ENCODE measurements around the gene TAF11L5.
"Not testable (repeated sequence)": the region's sequence is repeated elsewhere in the genome, so short reads cannot be mapped to it uniquely, and the experiment has no call there.

Gene TAF11L5

DNA sequence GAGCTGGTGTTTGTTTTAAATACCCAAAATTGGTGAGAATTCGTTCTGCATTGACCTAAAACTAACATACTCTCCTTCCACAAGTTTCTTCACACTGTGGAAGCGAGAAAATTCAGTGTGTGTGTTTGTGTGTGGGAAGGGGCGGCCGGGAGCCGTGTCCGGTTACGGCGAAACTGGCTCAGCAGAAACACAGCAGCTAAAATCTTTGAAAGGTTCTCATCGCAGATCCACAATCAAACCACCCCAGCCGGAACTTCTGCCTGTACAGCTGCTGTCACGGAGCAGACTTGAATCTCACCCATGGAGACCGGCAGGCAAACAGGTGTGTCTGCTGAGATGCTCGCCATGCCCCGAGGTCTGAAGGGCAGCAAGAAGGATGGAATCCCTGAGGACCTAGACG lies at the start of gene TAF11L5:
Gene TAF11L5 (plus strand): TSS at position 301 of the 400 bp plus-strand sequence.
- not testable (repeated sequence) for DNase-seq (ENCODE audit: low read depth)

DNA sequence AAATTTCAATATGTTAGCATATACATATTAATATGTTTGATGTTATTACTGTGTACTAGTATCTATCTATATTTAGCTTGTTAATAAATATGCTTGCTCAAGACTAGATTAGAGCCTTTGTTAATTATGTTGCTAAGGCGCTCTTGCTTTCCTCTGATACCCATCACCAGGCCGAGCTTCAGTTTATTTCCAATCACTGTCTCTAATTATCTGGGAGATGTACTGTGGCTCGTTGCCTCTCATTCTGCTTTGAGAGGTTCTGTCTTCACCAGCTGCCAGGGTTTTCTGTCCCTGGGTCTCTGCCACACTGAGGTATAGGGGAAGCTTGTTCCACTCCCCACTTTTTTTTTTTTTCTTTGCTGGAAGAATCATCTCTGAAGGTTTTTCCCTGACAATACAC lies 48.0 kb upstream of the TAF11L5 start:
- DNase-seq (ENCODE audit: low read depth), result no peak

DNA sequence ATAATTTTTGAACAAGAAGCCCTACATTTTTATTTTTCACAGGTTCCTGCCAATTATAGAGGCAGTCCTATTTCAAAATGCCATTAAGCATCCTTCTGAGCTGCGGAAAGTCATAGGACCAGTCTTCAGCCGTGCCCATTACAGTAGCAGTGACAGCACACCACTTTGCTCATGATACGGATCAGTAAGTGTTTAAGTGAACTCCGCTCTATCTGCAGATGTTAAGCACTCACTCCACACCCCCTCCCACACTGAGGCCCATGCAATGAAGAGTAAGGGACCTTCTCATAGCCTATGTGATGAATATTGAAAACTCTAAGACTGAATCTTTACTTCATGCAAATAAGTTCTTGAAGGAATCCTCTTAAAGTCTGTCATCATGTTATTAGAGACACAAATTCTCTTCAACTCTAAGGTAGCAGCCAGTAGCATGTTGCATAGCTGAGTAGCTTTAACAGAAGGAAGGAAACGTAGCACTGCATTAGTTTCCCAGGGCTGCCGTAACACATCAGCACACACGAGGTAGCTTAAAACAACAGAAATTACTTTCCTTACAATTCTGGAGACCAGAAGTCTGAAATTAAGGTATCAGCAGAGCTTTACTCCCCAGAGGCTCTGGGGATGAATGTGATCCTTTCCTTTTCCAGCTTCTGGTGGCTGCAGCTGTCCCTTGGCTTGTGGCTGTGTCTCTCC lies 47.3 kb upstream of the TAF11L5 start:
- DNase-seq (ENCODE audit: low read depth), result no peak

DNA sequence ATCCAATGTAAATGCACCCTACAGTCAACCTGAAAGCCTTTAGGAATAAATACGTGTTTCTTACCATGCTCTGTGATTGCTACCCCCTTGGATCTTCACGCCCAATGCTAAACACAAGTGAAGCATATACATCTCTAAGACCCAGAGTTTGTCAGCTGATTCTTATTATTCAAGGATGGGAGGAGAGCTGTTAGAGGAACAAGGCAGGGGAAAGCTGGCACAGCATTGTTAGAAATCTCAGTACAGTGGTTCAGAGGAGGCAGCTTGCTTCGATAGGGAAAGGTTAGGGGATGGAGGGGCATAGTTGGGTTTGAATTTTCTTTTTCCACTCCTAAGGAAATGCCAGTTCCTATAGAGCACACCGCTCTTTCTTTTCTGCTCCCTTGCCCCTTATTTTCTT lies 43.7 kb upstream of the TAF11L5 start:
- DNase-seq (ENCODE audit: low read depth), result no peak

DNA sequence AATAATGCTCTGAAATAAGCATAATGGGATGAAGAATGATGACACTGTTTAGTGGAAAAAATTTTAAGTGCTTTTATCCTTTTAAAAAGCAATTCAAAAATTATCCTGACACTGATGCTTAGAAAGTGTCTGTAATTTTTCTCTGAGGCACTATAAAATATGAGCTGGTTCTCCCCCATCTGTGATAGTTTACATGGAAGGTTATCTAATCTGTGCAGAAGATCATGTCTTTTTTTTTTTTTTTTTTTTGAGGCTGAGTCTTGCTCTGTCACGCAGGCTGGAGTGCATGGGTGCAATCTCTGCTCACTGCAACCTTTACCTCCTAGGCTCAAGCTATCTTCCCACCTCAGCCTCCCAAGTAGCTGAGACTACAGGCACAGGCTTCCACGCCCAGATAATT lies 42.2 kb upstream of the TAF11L5 start:
- no peak for DNase-seq (ENCODE audit: low read depth)

DNA sequence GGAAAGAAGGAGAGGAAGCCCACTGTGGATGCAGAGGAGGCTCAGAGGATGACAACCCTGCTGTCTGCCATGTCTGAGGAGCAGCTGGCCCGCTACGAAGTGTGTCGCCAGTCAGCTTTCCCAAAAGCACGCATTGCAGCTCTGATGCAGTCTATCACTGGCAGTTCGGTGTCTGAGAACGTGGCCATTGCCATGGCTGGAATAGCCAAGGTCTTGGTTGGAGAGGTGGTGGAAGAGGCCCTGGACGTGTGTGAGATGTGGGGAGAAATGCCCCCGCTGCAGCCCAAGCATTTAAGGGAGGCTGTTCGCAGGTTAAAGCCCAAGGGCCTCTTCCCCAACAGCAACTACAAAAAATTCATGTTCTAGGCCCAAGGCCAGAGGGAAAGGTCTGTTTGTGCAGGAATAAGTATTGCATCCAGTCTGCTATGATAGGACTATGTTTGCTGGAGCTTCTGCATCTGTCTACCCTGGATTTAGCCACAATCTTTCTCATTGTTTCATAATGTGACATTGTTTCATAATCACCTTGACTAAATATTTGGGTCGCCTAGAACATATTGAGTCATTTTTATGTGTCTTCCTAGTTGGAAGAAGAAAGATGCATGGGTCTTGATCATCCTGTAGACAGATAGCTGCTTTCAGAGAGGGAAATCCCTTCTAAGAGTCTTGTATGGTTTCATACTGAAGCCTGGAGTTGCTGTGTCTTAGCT lies 38.4 kb upstream of the TAF11L5 start:
- not testable (repeated sequence) for DNase-seq (ENCODE audit: low read depth)

DNA sequence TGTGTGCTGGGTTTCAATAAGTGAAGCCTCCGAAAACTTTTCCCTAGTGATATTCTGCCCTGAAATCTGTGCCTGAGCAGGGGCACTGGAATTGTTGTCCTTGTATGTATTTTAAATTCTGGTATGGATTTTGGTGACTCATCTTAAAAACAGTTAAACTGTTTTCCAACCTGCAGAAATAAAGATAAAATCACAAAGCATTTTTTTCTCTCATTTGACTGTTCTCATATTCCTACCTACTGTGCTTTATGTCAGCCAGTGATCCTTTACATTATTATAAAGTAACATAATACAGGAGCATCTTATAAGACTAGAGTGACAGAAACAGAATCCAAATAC lies 37.9 kb upstream of the TAF11L5 start:
- no peak for DNase-seq (ENCODE audit: low read depth)

DNA sequence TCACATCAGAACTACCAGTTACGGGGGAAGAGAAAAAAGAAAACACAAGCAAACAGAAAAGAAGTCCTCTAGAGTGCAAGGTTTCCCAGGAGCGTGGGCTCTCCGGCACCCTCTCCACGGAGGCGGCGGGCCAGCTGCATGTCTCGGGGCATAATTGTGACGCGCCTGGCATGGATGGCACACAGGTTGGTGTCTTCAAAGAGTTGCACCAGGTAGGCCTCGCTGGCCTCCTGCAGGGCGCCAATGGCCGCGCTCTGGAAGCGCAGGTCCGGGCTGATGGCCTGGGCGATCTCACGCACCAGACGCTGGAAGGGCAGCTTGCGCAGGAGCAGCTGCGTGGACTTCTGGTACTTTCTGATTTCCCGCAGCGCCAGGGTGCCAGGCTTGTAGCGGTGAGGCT lies 33.8 kb upstream of the TAF11L5 start:
- not testable (repeated sequence) for DNase-seq (ENCODE audit: low read depth)

DNA sequence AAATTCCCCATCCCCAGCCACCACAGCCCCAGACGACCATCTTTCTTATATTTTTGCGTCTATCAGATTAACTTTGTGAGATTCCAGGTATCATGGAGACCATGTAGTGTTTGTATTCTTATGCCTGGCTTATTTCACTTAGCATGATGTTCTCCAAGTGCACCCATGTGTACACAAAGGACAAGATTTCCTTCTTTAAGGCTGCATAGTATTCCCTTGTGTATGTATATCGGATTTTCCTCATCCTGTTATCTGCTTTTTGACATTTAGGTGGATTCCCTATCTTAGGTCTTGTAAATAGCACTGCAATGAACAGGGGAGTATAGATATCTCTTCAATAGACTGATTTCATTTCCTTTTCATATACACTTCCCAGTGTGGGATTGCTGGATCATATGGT lies 32.3 kb upstream of the TAF11L5 start:
- DNase-seq (ENCODE audit: low read depth), result no peak

DNA sequence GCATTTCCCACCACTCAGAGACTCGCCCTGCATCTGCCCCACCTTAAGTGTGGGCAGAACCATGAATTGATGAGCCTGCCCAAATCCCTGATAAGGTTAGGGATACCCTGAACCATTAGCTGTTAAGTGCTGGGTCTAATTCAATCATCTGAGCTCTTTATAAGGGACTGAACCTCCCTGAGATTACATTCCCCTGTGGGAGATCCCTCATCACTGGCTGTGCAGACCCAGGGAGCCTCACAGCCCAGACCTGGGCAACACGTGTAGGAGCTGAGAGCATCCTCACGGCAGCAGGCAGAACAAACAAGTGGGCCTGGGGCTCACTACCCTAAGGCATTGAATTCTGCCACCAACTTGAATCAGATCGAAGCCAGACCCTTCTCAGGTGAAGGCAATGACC lies 27.6 kb upstream of the TAF11L5 start:
- no peak for DNase-seq (ENCODE audit: low read depth)

DNA sequence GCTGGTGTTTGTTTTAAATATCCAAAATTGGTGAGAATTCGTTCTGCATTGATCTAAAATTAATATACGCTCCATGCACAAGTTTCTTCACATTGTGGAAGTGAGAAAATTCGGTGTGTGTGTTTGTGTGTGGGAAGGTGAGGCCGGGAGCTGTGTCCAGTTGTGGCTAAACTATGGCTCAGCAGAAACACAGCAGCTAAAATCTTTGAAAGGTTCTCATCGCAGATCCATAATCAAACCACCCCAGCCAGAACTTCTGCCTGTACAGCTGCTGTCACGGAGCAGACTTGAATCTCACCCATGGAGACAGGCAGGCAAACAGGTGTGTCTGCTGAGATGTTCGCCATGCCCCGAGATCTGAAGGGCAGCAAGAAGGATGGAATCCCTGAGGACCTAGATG lies 27.1 kb upstream of the TAF11L5 start, which contains the start of gene TAF11L2:
Gene TAF11L2 (plus strand): TSS at position 301 of the 400 bp plus-strand sequence.
- DNase-seq (ENCODE audit: low read depth), result not testable (repeated sequence)

DNA sequence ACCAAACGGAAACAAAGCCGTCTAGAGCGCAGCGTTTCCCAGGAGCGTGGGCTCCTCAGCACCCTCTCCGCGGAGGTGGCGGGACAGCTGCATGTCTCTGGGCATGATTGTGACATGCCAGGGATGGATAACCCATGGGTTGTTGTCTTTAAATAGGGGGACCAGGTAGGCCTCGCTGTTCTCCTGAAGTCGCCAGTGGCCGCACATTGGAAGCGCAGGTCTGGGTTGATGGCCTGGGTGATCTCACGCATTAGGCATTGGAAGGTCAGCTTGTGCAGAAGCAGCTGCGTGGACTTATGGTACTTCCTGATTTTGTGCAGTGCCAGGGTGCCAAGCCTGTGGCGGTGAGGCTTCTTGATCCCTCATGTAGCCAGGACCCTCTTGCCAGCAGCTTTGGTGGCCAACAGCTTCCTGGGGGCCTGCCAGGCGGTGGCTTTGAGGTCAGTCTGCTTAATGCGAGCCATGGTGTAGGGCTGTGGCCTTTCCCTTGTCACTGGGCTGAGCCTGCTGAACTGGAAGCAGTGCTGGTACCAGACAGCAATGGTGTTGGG lies 13.2 kb upstream of the TAF11L5 start:
- no peak for DNase-seq (ENCODE audit: low read depth)

DNA sequence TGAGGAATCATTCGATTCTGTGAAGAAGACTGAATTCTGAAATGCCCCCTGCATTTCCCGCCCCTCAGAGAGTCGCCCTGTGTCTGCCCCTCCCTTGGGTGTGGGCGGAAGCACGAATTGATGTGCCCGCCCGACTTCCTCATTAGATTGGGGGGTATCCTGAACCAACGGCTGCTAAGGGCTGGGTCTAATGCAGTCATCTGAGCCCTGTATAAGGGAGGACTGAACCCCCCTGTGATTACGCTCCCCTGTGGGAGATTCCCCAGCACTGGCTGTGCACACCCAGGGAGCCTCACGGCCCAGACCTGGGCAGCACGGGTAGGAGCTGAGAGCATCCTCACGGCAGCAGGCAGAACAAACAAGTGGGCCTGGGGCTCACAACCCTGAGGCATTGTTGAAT lies 7.5 kb upstream of the TAF11L5 start:
- not testable (repeated sequence) for DNase-seq (ENCODE audit: low read depth)

DNA sequence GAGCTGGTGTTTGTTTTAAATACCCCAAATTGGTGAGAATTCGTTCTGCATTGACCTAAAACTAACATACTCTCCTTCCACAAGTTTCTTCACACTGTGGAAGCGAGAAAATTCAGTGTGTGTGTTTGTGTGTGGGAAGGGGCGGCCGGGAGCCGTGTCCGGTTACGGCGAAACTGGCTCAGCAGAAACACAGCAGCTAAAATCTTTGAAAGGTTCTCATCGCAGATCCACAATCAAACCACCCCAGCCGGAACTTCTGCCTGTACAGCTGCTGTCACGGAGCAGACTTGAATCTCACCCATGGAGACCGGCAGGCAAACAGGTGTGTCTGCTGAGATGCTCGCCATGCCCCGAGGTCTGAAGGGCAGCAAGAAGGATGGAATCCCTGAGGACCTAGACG lies 7.0 kb upstream of the TAF11L5 start, which contains the start of gene TAF11L3:
Gene TAF11L3 (plus strand): TSS at position 301 of the 400 bp plus-strand sequence.
- DNase-seq (ENCODE audit: low read depth), result not testable (repeated sequence)

DNA sequence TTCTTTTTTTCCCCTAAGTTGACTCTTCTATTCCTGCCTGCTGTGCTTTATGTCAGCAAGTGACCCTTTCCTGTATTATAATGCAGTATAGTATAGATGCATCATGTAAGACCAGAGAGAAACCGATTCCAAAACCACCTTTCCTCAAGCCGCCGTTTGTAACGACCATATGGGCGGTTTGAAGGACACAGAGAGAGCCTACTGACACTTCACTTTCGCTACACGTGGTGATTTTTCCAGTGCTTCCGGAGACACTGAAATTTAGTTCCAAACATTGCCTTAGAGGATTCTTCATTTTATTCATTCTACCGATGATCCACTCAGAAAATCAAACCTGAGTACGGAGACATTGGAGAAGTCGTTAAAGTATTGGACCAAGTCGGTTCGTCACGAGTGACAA lies 5.5 kb upstream of the TAF11L5 start:
- not testable (repeated sequence) for DNase-seq (ENCODE audit: low read depth)

DNA sequence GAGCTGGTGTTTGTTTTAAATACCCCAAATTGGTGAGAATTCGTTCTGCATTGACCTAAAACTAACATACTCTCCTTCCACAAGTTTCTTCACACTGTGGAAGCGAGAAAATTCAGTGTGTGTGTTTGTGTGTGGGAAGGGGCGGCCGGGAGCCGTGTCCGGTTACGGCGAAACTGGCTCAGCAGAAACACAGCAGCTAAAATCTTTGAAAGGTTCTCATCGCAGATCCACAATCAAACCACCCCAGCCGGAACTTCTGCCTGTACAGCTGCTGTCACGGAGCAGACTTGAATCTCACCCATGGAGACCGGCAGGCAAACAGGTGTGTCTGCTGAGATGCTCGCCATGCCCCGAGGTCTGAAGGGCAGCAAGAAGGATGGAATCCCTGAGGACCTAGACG lies 3.5 kb upstream of the TAF11L5 start, which contains the start of gene TAF11L4:
Gene TAF11L4 (plus strand): TSS at position 301 of the 400 bp plus-strand sequence.
- DNase-seq (ENCODE audit: low read depth), result not testable (repeated sequence)

DNA sequence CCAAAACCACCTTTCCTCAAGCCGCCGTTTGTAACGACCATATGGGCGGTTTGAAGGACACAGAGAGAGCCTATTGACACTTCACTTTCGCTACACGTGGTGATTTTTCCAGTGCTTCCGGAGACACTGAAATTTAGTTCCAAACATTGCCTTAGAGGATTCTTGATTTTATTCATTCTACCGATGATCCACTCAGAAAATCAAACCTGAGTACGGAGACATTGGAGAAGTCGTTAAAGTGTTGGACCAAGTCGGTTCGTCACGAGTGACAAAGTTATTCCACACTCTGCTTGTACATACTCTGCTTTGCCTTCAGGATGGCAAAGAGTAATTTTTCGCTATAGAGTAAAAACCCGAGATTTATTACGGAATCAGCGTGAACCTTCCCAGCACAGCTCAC lies 1.5 kb downstream of the TAF11L5 start:
- DNase-seq (ENCODE audit: low read depth), result not testable (repeated sequence)

DNA sequence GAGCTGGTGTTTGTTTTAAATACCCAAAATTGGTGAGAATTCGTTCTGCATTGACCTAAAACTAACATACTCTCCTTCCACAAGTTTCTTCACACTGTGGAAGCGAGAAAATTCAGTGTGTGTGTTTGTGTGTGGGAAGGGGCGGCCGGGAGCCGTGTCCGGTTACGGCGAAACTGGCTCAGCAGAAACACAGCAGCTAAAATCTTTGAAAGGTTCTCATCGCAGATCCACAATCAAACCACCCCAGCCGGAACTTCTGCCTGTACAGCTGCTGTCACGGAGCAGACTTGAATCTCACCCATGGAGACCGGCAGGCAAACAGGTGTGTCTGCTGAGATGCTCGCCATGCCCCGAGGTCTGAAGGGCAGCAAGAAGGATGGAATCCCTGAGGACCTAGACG lies 3.3 kb downstream of the TAF11L5 start, which contains the start of gene TAF11L6:
Gene TAF11L6 (plus strand): TSS at position 301 of the 400 bp plus-strand sequence.
- DNase-seq (ENCODE audit: low read depth), result not testable (repeated sequence)
